ENCODE measurements around the gene IGFALS. TPM values are rescaled to one million over a fixed set of nuclear protein-coding genes. Genes with fewer than 3 reads are reported as not detected.

Gene IGFALS
- under 0.01 TPM in 1 of 2 replicates, not detected in the other for total RNA-seq

DNA sequence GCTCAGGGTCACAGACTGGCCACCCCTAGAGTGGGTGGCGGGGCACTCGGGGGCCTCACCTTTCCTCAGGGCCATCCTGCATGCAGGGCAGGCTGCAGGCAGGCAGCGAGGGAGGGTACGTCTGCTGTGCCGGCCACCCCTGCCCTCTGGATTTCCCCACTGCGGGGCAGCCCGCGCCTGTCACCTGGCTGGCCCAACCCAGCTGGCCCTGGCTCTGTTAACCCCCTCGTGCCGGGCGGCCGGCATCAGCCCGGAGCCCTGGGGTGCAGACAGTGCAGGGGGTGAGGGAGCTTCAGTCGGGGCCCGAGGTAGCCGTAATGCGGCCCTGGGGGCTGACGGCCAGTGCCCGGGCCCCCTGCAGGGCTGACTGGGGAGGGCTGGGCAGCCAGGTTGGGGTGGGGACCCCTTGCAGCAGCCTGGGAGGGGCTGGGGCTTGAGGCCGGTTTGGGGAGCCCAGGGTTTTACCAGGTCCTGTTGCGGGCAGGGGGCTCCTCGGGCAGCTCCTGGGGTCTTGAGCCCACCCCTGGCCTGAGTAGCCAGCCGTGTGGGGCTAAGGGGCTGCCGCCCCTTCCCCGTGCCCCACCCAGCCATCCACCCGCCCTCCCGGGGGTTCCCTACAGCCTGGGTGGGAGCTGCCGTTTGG, at the start of gene IGFALS:
Gene IGFALS (minus strand): TSS at position 128 of the 643 bp plus-strand sequence. CDS start 53 bp downstream, at position 75.
- TF ChIP-seq, protein P1, sequence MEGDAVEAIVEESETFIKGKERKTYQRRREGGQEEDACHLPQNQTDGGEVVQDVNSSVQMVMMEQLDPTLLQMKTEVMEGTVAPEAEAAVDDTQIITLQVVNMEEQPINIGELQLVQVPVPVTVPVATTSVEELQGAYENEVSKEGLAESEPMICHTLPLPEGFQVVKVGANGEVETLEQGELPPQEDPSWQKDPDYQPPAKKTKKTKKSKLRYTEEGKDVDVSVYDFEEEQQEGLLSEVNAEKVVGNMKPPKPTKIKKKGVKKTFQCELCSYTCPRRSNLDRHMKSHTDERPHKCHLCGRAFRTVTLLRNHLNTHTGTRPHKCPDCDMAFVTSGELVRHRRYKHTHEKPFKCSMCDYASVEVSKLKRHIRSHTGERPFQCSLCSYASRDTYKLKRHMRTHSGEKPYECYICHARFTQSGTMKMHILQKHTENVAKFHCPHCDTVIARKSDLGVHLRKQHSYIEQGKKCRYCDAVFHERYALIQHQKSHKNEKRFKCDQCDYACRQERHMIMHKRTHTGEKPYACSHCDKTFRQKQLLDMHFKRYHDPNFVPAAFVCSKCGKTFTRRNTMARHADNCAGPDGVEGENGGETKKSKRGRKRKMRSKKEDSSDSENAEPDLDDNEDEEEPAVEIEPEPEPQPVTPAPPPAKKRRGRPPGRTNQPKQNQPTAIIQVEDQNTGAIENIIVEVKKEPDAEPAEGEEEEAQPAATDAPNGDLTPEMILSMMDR (IDR thresholded peaks at IDR 0.05; ENCODE audit: insufficient read depth, low read depth, low read length) = no peak
- no peak for DNase-seq (ENCODE audit: low read depth)
- no peak within 1 kb of the TSS for H3K4me3 ChIP-seq (ENCODE audit: low read depth, low read length)

DNA sequence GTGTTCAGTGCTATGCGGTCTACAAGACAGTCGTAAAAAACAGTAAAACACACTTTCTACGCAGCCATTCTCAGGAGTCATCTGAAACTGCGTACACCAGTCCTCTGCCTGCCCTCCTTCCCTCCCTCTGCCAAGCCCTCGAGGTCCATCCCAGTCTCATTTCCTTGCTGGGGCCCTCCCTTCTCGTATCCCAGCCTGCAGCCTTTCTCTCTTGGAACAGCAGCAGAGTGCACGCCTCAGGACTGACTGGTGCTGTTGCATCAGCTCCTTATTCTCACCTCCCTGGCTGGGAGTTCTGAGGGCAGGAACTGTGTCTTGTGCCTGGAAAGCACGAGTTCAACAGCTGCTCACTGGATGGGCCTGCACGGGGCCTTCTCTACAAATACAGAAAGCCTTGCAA, 46.0 kb upstream of the IGFALS start:
- TF ChIP-seq, protein P1 (IDR thresholded peaks at IDR 0.05; ENCODE audit: insufficient read depth, low read depth, low read length) = no peak
- DNase-seq (ENCODE audit: low read depth) = peak; percentile 91
- H3K4me3 ChIP-seq (ENCODE audit: low read depth, low read length) = no peak overlapping the region

DNA sequence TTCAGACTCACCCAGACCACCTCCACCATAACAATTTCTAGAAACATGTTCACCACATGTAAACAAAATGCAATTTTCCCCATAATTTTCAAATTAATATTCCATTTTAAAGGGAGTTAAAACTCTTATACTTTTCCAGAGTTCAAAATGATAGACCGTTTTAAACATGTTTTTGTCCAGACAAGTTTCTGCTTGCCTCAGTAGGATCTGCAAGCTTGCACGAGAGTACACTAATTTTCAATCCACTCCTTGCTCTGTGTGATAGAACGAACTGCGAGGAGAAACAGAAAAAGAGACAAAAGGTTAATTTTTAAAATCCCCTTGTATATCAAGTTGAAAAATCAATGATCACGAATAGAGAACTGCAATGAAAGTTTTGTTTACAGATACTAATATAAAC, 40.6 kb upstream of the IGFALS start:
- DNase-seq (ENCODE audit: low read depth) = no peak
- no peak overlapping the region for H3K4me3 ChIP-seq (ENCODE audit: low read depth, low read length)
- TF ChIP-seq, protein P1 (IDR thresholded peaks at IDR 0.05; ENCODE audit: insufficient read depth, low read depth, low read length) = no peak

DNA sequence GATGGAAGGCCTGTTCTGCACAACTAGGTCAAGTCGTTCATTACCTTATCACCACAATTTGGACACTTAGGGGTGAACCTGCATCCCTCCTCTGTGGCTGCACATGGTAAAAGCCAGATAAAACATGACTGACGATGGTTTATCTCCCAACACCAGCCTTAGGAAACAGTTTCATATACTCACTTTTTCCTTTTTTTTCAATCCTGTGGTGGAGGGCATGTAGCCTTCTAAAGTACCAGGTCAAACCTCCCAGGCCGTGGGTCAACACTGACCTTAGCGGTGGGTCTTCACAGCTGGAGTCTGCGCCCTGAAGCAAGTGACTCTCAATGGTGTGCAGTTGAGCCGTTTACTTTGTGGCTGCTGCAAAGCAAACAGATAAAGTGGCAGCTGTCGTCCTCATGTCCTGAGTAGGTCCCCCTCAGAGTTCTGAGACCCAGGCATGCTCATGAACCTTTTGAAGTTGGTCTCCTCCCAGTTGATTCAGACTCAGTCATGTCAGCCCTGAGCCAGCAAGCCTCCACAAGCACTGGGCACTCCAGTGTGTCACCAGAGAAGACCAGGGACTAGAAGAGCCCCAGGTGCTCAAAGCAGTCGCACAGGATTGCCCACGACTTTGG, 39.4 kb upstream of the IGFALS start:
- TF ChIP-seq, protein P1 (IDR thresholded peaks at IDR 0.05; ENCODE audit: insufficient read depth, low read depth, low read length) = no peak
- H3K4me3 ChIP-seq (ENCODE audit: low read depth, low read length) = no peak overlapping the region
- DNase-seq (ENCODE audit: low read depth) = no peak

DNA sequence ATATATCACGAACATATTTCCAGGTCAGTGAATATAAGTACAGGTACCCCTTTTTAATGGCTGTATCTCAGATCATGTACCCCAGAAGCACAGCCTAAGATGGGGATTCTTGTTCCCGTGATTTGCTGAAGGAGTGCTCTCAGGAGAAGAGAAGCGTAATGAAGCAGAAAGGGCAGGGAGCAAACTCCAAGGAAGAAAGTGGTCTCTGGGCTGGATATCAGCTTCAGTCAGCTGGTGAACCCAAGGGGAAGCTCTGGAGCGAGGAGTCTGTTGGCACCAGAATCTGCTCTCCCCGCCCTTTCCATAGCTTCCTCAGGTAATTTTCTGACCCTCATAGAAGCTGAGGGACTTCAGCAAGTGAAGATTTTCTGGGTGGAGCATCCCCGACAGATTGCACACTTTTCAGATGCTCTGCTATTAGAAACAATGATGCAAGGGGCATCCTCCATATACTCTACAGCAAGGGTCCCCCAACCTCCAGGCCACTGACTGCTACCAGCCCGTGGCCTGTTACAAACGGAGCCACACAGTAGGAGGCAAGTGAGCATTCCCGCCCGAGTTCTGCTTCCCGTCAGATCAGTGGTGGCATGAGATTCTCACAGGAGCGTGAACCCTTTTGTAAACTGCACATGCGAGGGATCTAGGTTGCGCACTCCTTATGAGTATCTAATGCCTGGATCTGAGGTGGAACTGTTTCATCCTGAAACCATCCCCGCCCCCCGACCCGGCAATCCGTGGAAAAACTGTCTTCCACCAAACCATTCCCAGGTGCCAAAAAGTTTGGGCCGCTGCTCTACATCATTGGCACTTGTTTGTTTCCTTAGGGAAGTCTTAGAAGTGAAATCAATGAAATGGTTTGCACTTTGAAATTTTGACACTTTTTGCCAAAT, 37.9 kb upstream of the IGFALS start:
- TF ChIP-seq, protein P1 (IDR thresholded peaks at IDR 0.05; ENCODE audit: insufficient read depth, low read depth, low read length) = no peak
- H3K4me3 ChIP-seq (ENCODE audit: low read depth, low read length) = no peak overlapping the region
- DNase-seq (ENCODE audit: low read depth) = no peak

DNA sequence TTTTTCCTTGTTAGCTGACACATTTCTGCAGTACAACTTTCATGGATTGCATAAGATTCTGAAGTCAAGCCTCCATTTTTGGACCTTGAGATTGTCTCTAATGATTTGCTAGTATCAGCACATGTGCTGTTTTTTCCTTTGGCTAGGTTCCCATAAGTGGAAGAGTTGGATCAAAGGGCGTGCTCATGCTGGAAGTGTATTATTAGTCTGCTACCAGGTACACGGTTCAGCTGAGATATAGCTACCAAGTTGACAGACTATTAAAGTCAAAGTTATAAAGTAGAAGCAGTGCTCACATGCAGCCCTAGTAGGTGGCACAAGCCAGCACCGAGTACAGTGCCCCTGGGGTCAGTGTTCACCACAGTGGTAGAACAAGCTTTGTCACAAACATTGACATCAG, 36.7 kb upstream of the IGFALS start:
- TF ChIP-seq, protein P1 (IDR thresholded peaks at IDR 0.05; ENCODE audit: insufficient read depth, low read depth, low read length) = no peak
- DNase-seq (ENCODE audit: low read depth) = no peak
- H3K4me3 ChIP-seq (ENCODE audit: low read depth, low read length) = no peak overlapping the region

Data from fibroblast of villous mesenchyme (primary cell).